NCI-H2107 treated with DMSO at 0.1 percent for 48 hours (cell line): ENCODE measurements around the gene POLR3H.

Source experiments
- DNase-seq: peaks from one replicate; lab custom pipeline; 2025; ENCODE audit not compliant: unreplicated experiment; lab: John Stamatoyannopoulos, UW

Gene POLR3H

GRCh38 chr22:41539146-41540005 is 4.9 kb downstream of the POLR3H start:
- DNase-seq: no peak

- DNase-seq: no peak
Measured at GRCh38 chr22:41538583-41538982, 5.7 kb downstream of the POLR3H start.

DNA sequence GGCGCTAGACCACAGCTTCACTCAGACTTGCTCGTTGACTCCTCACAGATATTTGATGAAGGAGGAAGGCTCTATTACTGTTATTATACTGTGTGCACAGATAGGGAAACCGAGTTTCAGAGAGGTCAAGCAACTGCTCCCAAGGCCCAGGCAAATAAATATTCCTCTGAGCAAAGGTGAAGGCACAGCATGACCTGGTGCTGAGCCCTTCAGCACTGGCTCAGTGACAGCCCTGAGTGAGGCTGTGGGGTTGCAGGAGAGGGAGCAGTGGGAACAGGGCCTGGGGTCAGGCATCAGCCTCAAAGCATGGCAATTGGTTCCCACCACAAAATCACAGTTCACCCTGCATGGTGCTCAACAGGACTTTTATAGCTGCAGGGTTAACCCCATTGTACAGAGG is 7.1 kb downstream of the POLR3H start:
- DNase-seq: no peak

GRCh38 chr22:41535244-41535643 is 9.0 kb downstream of the POLR3H start:
- DNase-seq: no peak

- DNase-seq: no peak
Measured at GRCh38 chr22:41534219-41534618, 10.1 kb downstream of the POLR3H start.

GRCh38 chr22:41532908-41533825 is 11.1 kb downstream of the POLR3H start:
- no peak for DNase-seq

DNA sequence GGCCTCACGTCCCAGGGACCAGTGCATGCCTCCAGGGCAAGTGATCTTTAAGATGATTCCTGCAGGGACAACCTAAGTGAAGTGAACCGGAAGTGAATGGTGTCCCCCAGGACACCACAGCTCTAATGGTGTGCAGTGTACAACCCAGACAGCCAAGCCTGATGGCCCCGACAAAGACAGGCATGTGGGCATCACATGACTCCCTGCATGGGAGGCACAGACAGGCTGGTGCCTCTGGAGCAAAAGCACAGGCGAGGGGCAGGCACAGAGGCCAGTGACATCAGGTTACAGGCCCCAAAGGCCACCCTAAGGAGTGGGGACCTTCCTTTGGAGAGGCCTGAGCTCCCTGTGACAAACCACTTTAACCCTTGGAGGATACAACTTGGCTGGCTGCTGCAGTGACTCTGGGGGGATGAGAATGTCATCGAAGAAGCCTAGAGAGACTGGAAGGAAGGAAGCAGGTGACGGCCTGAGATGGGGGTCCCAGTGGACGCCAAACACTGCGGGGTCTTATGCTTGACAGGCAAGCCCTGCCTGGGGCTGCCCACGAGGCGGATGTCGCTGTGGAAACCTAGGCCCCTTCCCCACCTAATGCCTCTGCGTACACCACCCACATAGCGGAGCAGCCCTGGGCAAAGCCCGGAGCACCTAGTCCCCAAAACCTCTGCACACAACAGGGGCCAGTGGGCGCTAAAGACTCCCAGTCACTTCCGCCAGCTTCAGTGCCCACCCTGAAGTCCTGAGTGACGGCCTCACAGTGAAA is 12.4 kb downstream of the POLR3H start:
- DNase-seq: no peak

GRCh38 chr22:41530890-41531714 is 13.2 kb downstream of the POLR3H start:
- DNase-seq: no peak

DNA sequence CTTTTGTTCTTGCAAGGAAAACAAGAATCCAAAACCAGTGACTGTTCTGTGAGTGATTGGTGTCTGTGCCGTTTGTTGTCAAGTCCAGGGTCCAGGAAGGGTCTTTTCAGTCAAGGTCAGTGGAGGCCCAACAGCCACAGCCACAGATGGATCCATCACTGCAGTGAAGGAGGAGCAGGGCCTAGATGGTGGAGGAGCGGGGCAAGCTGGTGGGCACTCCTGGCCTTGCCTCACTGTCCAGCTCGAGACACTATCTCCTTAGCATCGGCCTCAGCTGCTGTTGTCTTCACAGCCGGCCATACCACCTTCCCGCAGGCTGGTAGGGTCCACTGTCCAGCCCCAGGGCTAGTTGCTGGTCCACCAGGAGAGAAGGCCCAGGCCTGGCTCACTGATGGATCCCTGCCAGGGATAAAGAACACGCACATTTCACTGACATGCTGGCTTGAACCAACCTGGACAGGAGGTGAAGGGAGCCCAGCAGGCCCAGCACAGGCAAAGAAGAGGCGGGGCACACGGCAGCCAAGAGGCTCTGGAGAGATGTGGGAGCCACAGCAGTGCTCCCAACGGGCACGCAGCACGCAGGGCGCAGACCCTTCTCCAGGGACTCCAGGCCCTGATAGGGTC is 15.2 kb downstream of the POLR3H start:
- DNase-seq: no peak

DNA sequence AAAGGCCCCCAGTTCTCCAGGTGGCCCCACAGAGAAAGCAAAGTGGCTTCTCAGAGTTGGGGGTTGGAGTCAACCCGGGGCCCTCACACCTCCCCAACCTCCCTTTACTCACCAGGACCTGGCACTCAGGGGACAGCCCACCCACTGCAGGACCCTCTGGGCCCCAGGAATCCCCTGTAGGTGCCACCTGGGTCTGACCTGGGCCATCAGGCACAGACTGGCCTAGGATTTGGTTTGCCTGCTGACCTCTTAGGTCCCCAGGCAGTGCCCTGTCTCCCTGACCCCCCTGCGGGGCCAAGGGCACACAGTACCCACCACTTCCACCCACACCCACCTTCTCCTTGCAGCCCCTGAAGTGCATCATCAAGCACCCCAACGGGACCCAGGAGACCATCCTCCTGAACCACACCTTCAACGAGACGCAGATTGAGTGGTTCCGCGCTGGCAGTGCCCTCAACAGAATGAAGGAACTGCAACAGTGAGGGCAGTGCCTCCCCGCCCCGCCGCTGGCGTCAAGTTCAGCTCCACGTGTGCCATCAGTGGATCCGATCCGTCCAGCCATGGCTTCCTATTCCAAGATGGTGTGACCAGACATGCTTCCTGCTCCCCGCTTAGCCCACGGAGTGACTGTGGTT is 16.0 kb downstream of the POLR3H start:
- no peak for DNase-seq

DNA sequence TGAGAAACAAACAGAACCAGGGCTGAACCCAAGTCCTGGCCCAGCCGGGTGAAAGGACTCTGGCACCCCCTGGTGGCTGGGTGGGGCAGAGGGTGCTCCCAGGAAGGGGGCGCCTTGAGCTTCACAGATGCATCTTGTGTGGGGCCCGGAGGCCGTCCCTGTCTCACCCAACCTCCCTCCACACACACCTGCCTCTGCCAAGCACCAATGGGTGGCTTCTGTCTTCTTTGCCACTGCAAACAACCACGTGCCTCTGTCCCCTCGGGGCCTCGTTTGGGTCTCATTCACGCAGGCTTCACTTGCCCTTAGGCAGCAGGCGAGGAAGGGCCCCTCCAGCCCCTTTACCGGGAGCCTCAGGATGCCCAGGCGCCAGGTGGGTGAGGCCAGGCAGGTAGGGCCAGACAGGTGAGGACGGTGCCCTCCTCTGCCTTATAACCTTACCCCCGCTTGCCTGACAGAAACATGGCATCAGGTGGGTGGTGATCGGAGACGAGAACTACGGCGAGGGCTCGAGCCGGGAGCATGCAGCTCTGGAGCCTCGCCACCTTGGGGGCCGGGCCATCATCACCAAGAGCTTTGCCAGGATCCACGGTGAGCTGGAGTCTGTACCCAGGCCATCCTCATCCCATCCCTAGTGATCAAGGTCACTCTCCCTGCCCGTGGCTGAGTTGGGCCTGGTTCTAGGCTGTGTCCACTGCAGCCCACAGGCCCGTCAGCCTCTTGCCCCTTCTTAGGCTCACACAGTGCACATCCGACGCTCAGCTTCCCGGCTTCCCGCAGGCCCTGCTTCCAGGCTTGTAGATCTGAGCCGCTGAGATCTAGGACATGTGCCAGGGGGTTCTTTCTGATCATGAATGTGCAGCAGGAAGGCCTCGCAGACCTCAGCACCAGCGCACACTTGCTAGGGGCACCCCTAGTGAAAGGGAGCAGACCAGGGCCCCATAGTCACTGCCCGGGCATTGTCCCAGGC is 17.2 kb downstream of the POLR3H start:
- no peak for DNase-seq

GRCh38 chr22:41526226-41526829 is 17.9 kb downstream of the POLR3H start:
- DNase-seq: no peak

- no peak for DNase-seq
Measured at GRCh38 chr22:41525450-41526225, 18.6 kb downstream of the POLR3H start.

- no peak for DNase-seq
Measured at GRCh38 chr22:41524809-41525449, 19.3 kb downstream of the POLR3H start.

DNA sequence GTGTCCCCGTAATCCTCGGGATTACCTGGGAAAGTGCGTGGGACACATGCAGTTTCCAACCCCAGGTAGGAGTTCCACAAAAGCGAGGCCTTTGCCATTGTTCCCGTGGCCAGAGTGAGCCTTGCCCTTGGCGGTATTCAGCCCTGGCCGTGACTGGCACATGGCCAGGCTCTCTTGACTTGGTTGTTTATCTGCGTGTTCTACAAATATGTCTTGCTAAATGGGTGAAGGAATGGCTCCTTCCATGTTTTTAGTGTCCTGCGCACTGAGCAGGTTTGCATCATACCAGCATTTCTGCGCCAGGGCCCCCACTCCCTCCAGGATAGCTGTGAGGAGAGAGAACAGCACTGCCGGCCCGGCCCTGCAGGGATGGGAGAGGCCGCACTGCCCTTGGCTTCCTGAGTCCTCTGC is 20.0 kb downstream of the POLR3H start:
- DNase-seq: no peak

GRCh38 chr22:41523464-41524221 is 20.6 kb downstream of the POLR3H start:
- no peak for DNase-seq
